HEK293 (cell line): Measurements from ENCODE around the gene DMD.

Source experiments
- CTCF ChIP-seq: fragments of 450-650 bp; formaldehyde crosslinking; IDR thresholded peaks from 2 replicates; pipeline ENCODE4 v1.5.1; 2016; ENCODE audit warnings: missing biosample characterization, missing genetic modification characterization
- RBAK ChIP-seq: fragments of 450-650 bp; formaldehyde crosslinking; IDR thresholded peaks from 2 replicates; pipeline ENCODE4 v1.5.1; 2016; ENCODE audit warnings: missing biosample characterization, missing genetic modification characterization
- YY1 ChIP-seq: fragments of 450-650 bp; formaldehyde crosslinking; IDR thresholded peaks from 2 replicates; pipeline ENCODE4 v1.5.1; 2018; ENCODE audit warnings: missing biosample characterization, missing genetic modification characterization
- ZBTB1 ChIP-seq: fragments of 450-650 bp; formaldehyde crosslinking; IDR thresholded peaks from 2 replicates; pipeline ENCODE4 v1.5.1; 2016; ENCODE audit warnings: missing biosample characterization, missing genetic modification characterization
- ZBTB11 ChIP-seq: fragments of 450-650 bp; formaldehyde crosslinking; conservative IDR thresholded peaks from 2 replicates; pipeline ENCODE4 v1.5.1; 2016; ENCODE audit warnings: low read depth, missing biosample characterization, missing genetic modification characterization
- ZNF18 ChIP-seq: fragments of 450-650 bp; formaldehyde crosslinking; IDR thresholded peaks from 2 replicates; pipeline ENCODE4 v1.5.1; 2016; ENCODE audit warnings: missing biosample characterization, missing genetic modification characterization
- ZNF239 ChIP-seq: fragments of 450-650 bp; formaldehyde crosslinking; IDR thresholded peaks from 2 replicates; pipeline ENCODE4 v1.5.1; 2016; ENCODE audit warnings: missing biosample characterization, missing genetic modification characterization
- ZNF670 ChIP-seq: fragments of 450-650 bp; formaldehyde crosslinking; IDR thresholded peaks from 2 replicates; pipeline ENCODE4 v1.5.1; 2016; ENCODE audit warnings: missing biosample characterization, missing genetic modification characterization, low read depth

- TF ChIP-seq ZNF18 (tag by site-specific recombination) = no peak
- TF ChIP-seq ZBTB1 = no peak
- TF ChIP-seq ZNF239 (tag by site-specific recombination) = no peak
- no peak for TF ChIP-seq ZBTB11 (tag by site-specific recombination)
- no peak for TF ChIP-seq CTCF (tag by site-specific recombination)
- TF ChIP-seq ZNF670 (tag by site-specific recombination) = no peak
- TF ChIP-seq YY1 (tag by site-specific recombination) = no peak
- TF ChIP-seq RBAK = no peak
Measured at GRCh38 chrX:32842053-32842452, 369.3 kb downstream of the DMD start.
